GM18861 (cell line): ENCODE results near the gene CDC42EP4.

Experiments
- ATAC-seq: cut with Tn5 transposase; IDR thresholded peaks from one replicate; pipeline ENCODE4 v1.9.1; 2021; ENCODE audit not compliant: unreplicated experiment

Gene CDC42EP4

GRCh38 chr17:73304438-73304837 lies 7.4 kb downstream of the CDC42EP4 start:
- ATAC-seq: no peak

- ATAC-seq: no peak
Observed at GRCh38 chr17:73302189-73302588, 9.6 kb downstream of the CDC42EP4 start.

- ATAC-seq: no peak
Observed at GRCh38 chr17:73301369-73301768, 10.4 kb downstream of the CDC42EP4 start.

GRCh38 chr17:73300392-73300791 lies 11.4 kb downstream of the CDC42EP4 start:
- no peak for ATAC-seq

GRCh38 chr17:73297934-73298861 lies 13.6 kb downstream of the CDC42EP4 start:
- ATAC-seq: no peak

- no peak for ATAC-seq
Observed at GRCh38 chr17:73293480-73293911, 18.3 kb downstream of the CDC42EP4 start.

GRCh38 chr17:73293031-73293430 lies 18.8 kb downstream of the CDC42EP4 start:
- no peak for ATAC-seq

GRCh38 chr17:73292031-73292531 lies 19.7 kb downstream of the CDC42EP4 start:
- ATAC-seq: no peak

- ATAC-seq: peak; percentile 76
Observed at GRCh38 chr17:73291260-73291801, 20.5 kb downstream of the CDC42EP4 start.

- ATAC-seq: no peak
Observed at GRCh38 chr17:73290399-73291259, 21.2 kb downstream of the CDC42EP4 start.

GRCh38 chr17:73289549-73290254 lies 22.1 kb downstream of the CDC42EP4 start:
- no peak for ATAC-seq

- ATAC-seq: no peak
Observed at GRCh38 chr17:73288534-73289302, 23.1 kb downstream of the CDC42EP4 start.

GRCh38 chr17:73286863-73287296 lies 24.9 kb downstream of the CDC42EP4 start:
- no peak for ATAC-seq

- no peak for ATAC-seq
Observed at GRCh38 chr17:73285916-73286862, 25.6 kb downstream of the CDC42EP4 start.

- no peak for ATAC-seq
Observed at GRCh38 chr17:73285603-73285908, 26.2 kb downstream of the CDC42EP4 start.

GRCh38 chr17:73284906-73285602 lies 26.7 kb downstream of the CDC42EP4 start:
- no peak for ATAC-seq

GRCh38 chr17:73284354-73284753 lies 27.4 kb downstream of the CDC42EP4 start:
- no peak for ATAC-seq

- ATAC-seq: no peak
Observed at GRCh38 chr17:73283841-73284282, 27.9 kb downstream of the CDC42EP4 start.
